NCI-H146 treated with DMSO at 0.1 percent for 48 hours (cell line): Measurements from ENCODE around the gene BCAN.

ENCODE experiments used
- DNase-seq: peaks from one replicate; lab custom pipeline; 2025; ENCODE audit not compliant: unreplicated experiment; lab: John Stamatoyannopoulos, UW

Gene BCAN

GRCh38 chr1:156659988-156660751, 18.3 kb downstream of the BCAN start:
- peak; percentile 86 for DNase-seq

GRCh38 chr1:156660752-156661112, 18.8 kb downstream of the BCAN start:
- no peak for DNase-seq

DNA sequence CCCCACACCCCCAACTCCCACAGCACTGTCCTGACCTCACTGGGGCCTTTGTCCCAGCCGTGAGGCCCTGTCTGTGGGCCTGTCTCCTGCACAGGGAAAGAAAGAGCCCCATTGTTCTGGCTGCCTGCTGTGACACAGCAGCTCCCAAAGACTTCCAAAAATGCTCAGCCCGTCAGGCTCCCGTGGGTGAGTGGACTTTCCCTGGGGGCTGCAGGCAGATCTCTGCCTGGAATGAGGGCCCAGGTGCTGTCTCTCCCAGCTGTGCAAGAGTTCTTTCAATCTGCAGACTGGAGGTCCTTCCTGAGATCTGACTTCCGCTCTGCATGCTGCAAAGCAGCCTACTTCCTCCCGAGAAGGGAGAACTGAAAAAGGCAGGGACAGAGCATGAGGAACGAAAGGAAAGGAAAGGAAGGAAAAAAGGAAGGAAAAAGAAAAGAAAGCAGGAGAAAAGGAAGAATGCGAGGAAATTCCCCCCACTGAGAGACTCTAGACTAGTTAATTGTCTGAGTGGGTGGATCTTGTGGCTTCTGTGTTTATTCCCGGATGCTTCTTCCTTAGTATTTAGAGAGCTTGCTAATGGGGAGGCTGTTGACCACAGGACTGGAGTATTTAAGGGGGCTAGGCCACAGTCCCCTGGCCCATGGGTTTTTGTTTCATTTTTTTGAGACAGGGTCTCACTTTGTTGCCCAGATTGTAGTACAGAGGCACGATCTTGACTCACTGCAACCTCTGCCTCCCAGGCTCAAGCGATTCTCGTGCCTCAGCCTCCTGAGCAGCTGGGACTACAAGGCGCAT, 20.3 kb downstream of the BCAN start:
- no peak for DNase-seq

GRCh38 chr1:156662800-156663055, 20.8 kb downstream of the BCAN start:
- no peak for DNase-seq

DNA sequence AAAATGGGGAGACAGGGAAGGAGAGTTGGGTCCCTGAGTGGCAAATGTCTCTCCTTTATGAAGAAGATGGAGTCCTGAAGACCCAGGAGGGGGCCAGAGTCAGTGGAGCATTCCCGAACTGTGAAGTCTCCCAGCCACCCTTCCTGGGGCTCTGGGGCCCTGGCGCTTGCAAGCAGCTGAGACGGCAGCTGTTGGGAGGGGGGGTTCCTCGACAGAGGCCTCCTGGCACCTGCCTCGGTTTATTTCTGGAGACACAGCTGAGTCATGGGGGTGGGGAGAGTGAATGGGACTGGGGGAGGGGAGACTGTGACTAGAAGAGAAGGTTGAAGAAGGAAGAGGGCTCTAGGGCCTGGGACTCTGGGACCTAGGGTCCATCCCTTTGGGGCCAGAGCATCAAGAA, 21.3 kb downstream of the BCAN start:
- DNase-seq, result no peak

DNA sequence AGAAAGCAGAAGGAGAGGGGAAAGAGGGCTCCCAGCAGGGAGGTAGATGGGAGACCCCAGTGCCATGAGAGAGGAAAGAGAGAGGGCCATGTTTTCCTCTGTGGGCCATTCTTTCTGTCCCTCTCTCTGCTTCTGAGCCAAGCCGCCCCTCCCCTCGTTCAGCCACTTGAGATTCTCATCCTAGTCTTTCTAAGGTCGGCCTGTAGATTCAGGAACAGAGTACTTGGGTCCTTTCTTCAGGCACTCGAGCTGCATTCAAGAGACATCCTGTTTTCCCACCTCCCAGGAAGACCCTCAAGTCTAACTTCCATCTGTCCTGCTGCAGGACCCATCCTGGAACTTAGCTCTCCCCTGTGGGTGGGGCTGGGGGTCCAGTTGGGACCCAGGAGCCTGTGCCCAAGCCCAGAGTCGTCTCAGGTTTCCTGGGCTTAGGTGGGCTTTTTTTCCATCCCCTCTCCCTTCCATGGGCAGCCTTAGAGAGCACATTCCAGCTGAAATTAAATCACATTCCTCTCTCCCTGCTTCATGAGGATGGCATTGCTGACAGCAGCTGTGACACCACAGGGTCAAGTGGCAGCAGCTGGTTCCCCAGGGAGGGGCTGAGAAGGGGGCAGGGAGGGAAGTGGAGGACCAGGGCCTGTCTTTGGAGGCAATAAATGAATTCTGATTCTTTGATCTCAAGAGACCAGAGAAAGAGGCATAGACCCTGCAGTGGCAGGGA, 22.3 kb downstream of the BCAN start:
- no peak for DNase-seq

- no peak for DNase-seq
Measured at GRCh38 chr1:156664767-156665411, 23.0 kb downstream of the BCAN start.

GRCh38 chr1:156665539-156665938, 23.6 kb downstream of the BCAN start:
- no peak for DNase-seq

GRCh38 chr1:156666862-156667609, 25.1 kb downstream of the BCAN start:
- no peak for DNase-seq

- no peak for DNase-seq
Measured at GRCh38 chr1:156667610-156667967, 25.7 kb downstream of the BCAN start.

GRCh38 chr1:156667968-156668709, 26.2 kb downstream of the BCAN start:
- no peak for DNase-seq

DNA sequence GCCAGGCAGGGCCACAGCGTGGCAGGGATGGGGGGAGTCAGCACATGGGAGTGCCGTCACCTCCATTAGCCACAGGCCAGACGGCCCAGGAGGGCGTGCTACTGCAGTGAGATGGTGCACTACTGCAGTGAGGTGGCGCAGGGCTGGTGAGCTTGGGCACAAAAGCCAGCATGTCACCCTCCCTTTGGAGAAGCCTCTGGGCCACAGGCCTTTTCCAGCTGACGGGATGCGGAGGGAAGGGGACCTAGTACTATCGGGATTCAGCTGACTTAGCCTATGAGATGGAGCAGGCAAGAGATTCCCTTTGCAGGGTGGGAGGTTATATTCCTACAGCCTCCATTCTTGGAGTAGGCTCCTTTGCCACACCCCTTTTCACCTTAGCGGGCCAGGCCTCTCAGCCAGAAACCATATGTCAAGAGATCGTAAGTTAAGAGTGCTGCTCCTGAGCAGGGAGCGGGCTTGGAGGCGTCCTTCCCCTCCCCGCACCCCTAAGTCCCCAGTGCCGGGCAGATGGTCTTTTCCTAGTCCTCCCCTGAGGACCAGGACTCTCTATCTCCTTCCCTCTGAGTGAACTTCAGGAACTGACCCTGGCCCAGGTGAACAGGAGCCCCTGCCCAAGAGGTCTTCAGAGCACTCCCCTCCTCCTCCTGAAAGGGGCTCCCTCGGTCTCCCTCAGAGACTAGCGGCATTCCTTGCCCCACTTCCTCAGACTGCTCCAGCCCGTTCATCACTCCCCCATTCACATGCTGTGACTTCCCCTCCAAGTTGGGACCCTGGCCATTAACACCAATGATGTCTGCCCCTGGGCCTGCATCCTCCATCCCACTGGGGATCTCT, 27.1 kb downstream of the BCAN start:
- no peak for DNase-seq

- no peak for DNase-seq
Measured at GRCh38 chr1:156669794-156670193, 27.9 kb downstream of the BCAN start.

DNA sequence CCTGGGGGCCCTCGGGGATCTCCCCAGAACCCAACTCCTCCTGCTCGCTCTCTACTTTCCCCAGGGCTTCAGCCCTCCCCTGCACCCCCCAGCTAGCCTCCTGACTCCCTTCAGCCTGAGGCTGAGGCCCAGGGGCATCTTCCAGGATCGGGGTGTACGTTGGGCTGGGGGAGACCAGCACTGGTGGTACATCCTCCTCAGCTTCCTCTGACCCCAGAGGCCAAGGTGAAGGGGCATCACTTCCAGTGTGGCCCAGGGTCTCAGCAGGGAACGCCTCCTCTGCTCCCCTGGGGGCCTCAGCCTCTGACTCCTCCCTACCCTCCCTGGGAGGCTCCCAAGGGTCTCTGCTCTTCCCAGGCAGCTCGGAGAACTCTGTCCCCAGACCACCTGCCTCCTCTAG, 28.4 kb downstream of the BCAN start:
- no peak for DNase-seq

- no peak for DNase-seq
Measured at GRCh38 chr1:156670791-156671190, 28.9 kb downstream of the BCAN start.

DNA sequence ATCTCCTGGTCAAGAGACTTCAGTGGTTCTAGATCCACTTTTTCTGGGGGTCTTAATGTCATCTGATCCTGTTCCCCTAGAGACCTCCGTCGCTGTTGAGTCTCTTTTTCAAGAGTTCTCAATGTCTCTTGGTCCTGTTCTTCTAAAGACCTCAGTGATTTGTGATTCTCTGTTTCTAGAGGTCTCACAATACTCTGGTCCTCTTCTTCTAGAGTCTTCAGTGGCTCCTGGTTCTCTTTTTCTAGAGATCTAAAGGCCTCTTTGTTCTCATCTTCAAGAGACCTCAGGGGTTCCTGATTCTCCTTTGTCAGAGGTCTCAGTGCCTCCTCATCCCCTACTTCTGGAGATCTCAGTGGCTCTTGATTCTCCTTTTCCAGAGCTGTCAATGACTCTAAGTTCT, 29.9 kb downstream of the BCAN start:
- no peak for DNase-seq

DNA sequence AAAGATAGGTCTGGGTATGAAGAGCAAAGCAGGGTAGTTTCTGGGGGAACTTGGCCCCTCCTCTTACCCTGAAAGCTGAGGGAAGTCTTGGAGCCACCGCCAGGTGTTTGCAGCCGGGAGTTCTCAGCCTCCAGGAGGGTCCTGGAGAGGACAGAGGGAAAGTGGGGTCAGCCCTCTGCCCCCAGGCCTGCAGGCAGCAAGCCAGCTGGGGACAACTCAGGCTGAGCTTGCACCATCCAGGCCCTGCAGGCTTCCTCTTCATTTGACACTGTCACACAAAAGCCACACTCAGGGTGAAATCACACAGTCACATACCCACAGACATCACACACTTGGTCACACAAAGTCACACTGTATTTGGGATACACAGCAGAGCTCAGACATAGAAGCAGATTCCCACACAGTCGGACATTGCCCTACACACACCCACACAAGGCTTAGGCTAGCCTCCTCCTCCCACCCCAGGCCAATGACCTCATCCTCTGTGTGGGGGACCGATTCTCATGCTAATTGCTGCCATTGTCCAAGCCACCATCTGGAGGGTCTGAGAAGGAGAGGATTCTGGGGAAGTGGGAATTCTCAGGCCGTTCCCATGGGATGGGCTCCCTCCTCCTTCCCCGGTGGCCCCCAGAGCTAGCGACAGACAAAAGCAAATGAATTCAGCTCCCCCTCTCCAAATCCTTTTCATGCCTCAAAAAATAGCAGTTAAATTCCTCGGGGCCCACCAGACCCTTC, 31.6 kb downstream of the BCAN start:
- peak; percentile 3 for DNase-seq

DNA sequence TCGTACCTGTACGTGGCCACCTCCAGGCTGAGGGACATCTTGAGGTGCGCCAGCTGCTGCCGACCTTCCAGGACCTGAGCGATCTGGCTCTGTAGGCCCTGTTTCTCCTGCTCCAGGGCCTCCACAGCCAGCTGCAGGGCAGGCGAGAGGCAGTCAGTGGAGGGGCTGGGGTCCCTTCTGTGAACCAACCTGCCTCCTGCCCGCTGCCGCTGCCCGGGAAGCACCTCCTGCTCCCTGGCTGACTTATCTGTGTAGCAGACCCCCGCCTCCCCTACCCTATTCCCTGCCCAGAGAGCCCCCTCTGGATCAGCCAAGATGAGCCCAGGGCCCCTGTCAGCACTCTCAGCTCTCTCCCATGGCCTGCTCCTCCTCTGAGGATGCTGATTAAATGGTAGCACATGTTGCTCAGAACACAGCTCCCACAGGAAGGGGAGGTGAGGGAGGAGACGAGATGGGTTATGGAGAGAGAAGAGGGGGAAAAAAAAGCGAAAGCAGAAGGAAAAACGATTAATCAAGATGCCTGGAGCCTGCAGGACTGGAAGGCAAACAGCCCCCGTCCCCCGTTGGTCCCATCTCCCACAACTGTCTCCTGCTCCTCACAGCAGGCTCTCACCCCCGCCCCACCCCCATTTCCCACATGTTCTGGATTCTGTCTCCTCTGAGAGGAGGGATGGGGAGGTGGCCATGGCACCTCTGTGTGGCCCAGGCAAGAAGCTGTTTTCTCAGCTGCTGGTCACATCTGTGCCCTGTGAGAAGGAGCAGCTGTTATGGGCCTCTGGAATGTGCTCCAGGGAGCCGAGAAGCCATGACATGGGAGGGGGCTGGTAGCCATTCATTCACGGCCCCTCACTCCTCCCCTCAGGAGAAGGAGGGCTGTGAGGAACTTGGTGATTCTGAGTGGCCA, 33.5 kb downstream of the BCAN start:
- no peak for DNase-seq
